ENCODE data around the gene SCRT2. TPM values are rescaled to one million over a fixed set of nuclear protein-coding genes. Genes with fewer than 3 reads are reported as not detected.

Gene SCRT2
- total RNA-seq, 1 donor from 2014 or later, result not detected

- DNase-seq (ENCODE audit: low read depth), result no peak
- H3K4me3 ChIP-seq (ENCODE audit: low read depth, low read length), result no peak overlapping the region
- no peak for TF ChIP-seq CTCF (conservative IDR thresholded peaks at IDR 0.05; ENCODE audit: low read depth, low read length)
Measured at GRCh38 chr20:617934-618690, 57.5 kb downstream of the SCRT2 start.

GRCh38 chr20:615514-615913 lies 60.1 kb downstream of the SCRT2 start:
- TF ChIP-seq CTCF (conservative IDR thresholded peaks at IDR 0.05; ENCODE audit: low read depth, low read length), result no peak

GRCh38 chr20:611843-612185 lies 63.8 kb downstream of the SCRT2 start:
- TF ChIP-seq CTCF (conservative IDR thresholded peaks at IDR 0.05; ENCODE audit: low read depth, low read length), result no peak
- DNase-seq (ENCODE audit: low read depth), result no peak
- no peak overlapping the region for H3K4me3 ChIP-seq (ENCODE audit: low read depth, low read length)

More at GRCh38 chr20:615514-615913, 60.1 kb downstream of the SCRT2 start:
- no peak for DNase-seq (ENCODE audit: low read depth)
- H3K4me3 ChIP-seq (ENCODE audit: low read depth, low read length), result no peak overlapping the region

Other genes with a start within 250 kb of the SCRT2 start
- 16.4 and 18.2 TPM in 2 replicates for gene TBC1D20, start 213.3 kb downstream of the SCRT2 start, total RNA-seq
- gene CSNK2A1, start 132.0 kb downstream of the SCRT2 start, total RNA-seq, result 84.8 and 112 TPM in 2 replicates
- gene TCF15, start 65.5 kb downstream of the SCRT2 start, total RNA-seq, result 2.6 and 4.0 TPM in 2 replicates
- 35.4 and 52.0 TPM in 2 replicates for gene SRXN1, start 22.6 kb downstream of the SCRT2 start, total RNA-seq
- 0.46 and 1.7 TPM in 2 replicates for gene SLC52A3, start 92.7 kb upstream of the SCRT2 start, total RNA-seq
- 10.9 and 18.3 TPM in 2 replicates for gene FAM110A, start 157.9 kb upstream of the SCRT2 start, total RNA-seq
- not detected in 2 replicates for gene ANGPT4, start 240.5 kb upstream of the SCRT2 start, total RNA-seq